ENCODE measurements around the gene SH2D3C. TPM values are rescaled to one million over a fixed set of nuclear protein-coding genes. Genes with fewer than 3 reads are reported as not detected.

Gene SH2D3C
- total and polyA plus RNA-seq, 12 donors, result 2.1 to 27.1 (median 10.3) TPM

DNA sequence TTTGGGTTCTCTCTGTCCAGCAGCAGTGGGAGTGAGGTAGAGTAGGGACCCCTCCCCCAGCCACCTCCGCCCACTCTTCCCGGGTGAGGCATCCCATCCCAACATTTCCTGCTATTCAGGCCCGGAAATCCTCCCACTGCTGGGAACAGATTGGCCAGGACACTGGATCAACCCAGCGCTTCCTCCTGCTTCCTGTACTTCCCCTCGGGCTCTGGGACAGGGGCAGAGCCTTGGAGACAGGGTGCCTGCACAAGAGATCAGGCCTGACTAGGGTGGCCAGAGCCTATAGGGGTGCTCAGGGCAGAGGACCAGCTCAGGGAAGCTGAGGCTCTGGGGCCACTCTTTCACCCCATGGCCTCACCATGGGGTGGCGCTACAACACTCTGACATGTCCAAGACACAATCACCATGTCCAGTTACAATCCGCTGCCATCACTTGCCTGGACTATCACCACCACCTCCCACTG lies 14.5 kb downstream of the SH2D3C start:
- DNase-seq, result peak; percentile 40 to 78 (median 60)
- intact Hi-C loops (cut with DNase I), result no loop called here

DNA sequence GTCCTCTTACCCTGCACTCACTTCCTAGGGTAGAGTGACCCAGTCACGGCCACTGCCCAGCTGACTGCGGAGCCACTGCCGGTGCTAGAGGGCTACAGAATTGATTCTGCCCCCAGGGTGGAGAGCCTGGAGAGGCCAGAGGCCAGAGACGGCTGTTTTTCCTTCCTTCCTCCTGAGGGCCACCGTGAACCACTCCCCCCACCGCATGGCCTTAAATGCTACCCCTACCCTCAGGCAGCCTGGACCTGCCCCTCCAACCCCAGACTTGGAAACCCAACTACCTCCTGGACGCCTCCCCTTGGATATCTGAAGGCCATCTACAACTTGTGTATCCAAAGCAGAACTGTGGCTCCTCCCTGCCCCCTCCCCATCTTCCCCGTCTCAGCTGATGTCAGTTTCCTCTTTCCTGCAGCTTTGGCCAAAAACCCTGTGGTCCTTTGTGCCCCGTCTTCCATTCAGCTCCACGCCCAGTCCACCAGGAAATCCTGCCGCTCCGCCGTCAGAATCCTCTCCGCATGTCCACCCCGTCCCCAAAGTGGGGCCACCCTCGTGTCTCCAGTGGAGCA lies 16.3 kb downstream of the SH2D3C start:
- DNase-seq, result peak; percentile 34 to 86 (median 64)
- Histone ChIP-seq H3K27ac (peak overlapping the region in 3 of 5 donors; percentile 10 to 85 (median 38)), H3K9me3 (replicated peaks in 1 of 3) (no peaks in the 10 kb centered on the region), H3K4me1 (replicated peaks in 1 of 2) (peaks cover 0 to 13% of the 10 kb centered on the region in 2 donors), H3K27me3 (peaks cover 4% of the 10 kb centered on the region), H3K36me3 (replicated peaks in 1 of 2) (no peaks in the 10 kb centered on the region), H3K4me3 (no peak overlapping the region)
- intact Hi-C loops (cut with DNase I), result no loop called here
- 39 to 53% (median 46%) methylated on average over 16 of the region's 16 CpGs for WGBS, 4 donors
- peak in 1 of 2 donors; percentile 10 for TF ChIP-seq POLR2A (IDR thresholded peaks at IDR 0.05)
- TF ChIP-seq, protein P1, sequence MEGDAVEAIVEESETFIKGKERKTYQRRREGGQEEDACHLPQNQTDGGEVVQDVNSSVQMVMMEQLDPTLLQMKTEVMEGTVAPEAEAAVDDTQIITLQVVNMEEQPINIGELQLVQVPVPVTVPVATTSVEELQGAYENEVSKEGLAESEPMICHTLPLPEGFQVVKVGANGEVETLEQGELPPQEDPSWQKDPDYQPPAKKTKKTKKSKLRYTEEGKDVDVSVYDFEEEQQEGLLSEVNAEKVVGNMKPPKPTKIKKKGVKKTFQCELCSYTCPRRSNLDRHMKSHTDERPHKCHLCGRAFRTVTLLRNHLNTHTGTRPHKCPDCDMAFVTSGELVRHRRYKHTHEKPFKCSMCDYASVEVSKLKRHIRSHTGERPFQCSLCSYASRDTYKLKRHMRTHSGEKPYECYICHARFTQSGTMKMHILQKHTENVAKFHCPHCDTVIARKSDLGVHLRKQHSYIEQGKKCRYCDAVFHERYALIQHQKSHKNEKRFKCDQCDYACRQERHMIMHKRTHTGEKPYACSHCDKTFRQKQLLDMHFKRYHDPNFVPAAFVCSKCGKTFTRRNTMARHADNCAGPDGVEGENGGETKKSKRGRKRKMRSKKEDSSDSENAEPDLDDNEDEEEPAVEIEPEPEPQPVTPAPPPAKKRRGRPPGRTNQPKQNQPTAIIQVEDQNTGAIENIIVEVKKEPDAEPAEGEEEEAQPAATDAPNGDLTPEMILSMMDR (IDR thresholded peaks at IDR 0.05), result no peak

More for the DNA sequence above, 14.5 kb downstream of the SH2D3C start:
- Histone ChIP-seq H3K27ac (peak overlapping the region in 1 of 5 donors; percentile 85), H3K36me3 (replicated peaks in 1 of 2) (no peaks in the 10 kb centered on the region), H3K27me3 (peaks cover 4% of the 10 kb centered on the region), H3K4me1 (replicated peaks in 1 of 2) (peaks cover 0 to 17% of the 10 kb centered on the region in 2 donors), H3K4me3 (no peak overlapping the region), H3K9me3 (replicated peaks in 1 of 3) (no peaks in the 10 kb centered on the region)
- no peak for TF ChIP-seq POLR2A (IDR thresholded peaks at IDR 0.05)
- TF ChIP-seq, protein P1 (IDR thresholded peaks at IDR 0.05), result peak in 5 of 6 experiments; percentile 20 to 57 (median 28)
- 42 to 57% (median 54%) methylated on average over 7 of the region's 7 CpGs; no CpG with 5 or more reads in 1 of the 4 donors for WGBS, 4 donors

DNA sequence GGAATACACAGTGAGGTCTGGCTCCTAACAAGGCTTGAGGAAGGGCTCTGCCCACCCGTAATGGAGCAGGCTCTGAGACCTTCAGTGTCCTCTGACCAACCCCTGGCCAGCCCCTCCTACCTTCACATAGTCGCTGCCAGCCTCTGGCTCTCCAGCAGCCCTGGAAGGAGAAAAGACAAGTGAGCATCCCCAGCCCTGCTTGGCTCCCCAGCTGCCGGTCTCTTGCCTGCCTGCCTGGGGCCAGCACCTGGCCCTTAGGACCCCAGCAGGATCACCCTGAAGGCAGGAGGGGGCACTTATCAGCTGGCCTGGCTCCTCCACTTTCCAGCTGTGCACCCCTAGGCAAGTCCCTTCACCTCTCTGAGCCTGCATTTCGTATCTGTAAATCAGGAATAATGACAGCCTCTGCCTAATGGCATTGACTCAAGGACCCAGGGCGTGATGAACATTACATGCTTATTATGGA lies 16.9 kb downstream of the SH2D3C start:
- no peak for TF ChIP-seq POLR2A (IDR thresholded peaks at IDR 0.05)
- TF ChIP-seq, protein P1 (IDR thresholded peaks at IDR 0.05), result no peak
- H3K27me3 ChIP-seq, result peaks cover 4% of the 10 kb centered on the region

DNA sequence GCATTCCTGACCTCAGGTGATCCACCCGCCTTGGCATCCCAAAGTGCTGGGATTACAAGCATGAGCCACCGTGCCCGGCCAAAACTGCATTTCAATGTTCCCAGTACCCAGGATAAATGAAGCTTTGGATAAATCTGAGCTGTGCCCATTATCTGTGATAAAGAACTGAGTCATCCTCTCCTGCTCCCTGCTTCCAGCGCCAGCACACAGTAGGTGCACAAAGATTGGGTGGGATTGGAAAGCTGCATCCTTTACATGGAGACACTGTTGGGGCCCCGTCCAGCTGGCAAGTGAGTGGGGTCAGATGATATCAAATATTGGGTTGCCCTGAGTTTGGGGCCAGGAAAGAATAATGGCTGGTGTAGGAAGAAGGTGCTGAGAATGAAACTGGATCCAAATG lies 17.4 kb downstream of the SH2D3C start:
- Histone ChIP-seq H3K4me1 (replicated peaks in 1 of 2) (peaks cover 0 to 9% of the 10 kb centered on the region in 2 donors), H3K9me3 (replicated peaks in 1 of 3) (no peaks in the 10 kb centered on the region), H3K27me3 (peaks cover 7% of the 10 kb centered on the region), H3K4me3 (no peak overlapping the region), H3K27ac (peak overlapping the region in 1 of 5 donors; percentile 11), H3K36me3 (replicated peaks in 1 of 2) (no peaks in the 10 kb centered on the region)
- 70 to 82% (median 79%) methylated on average over 5 of the region's 5 CpGs for whole genome bisulfite sequencing, 4 donors
- no peak for DNase-seq
- intact Hi-C loops (cut with DNase I), result no loop called here
- no peak for TF ChIP-seq POLR2A (IDR thresholded peaks at IDR 0.05)
- TF ChIP-seq, protein P1 (IDR thresholded peaks at IDR 0.05), result no peak

More for the DNA sequence above, 16.9 kb downstream of the SH2D3C start:
- WGBS, 4 donors, result 36 to 44% (median 39%) methylated on average over 4 to 5 of the region's 5 CpGs
- no peak for DNase-seq
- H3K36me3 ChIP-seq (replicated peaks in 1 of 2), result no peaks in the 10 kb centered on the region
- peaks cover 0 to 9% of the 10 kb centered on the region in 2 donors for H3K4me1 ChIP-seq (replicated peaks in 1 of 2)
- H3K27ac ChIP-seq, result peak overlapping the region in 1 of 5 donors; percentile 46
- H3K9me3 ChIP-seq (replicated peaks in 1 of 3), result no peaks in the 10 kb centered on the region
- intact Hi-C loops (cut with DNase I), result no loop called here
- H3K4me3 ChIP-seq, result no peak overlapping the region
